ENCODE results near the gene SDK1. TPM values are rescaled to one million over a fixed set of nuclear protein-coding genes. Genes with fewer than 3 reads are reported as not detected.

SDK1 gene
- total RNA-seq, 1 donor from 2014 or later = 3.9 TPM

DNA sequence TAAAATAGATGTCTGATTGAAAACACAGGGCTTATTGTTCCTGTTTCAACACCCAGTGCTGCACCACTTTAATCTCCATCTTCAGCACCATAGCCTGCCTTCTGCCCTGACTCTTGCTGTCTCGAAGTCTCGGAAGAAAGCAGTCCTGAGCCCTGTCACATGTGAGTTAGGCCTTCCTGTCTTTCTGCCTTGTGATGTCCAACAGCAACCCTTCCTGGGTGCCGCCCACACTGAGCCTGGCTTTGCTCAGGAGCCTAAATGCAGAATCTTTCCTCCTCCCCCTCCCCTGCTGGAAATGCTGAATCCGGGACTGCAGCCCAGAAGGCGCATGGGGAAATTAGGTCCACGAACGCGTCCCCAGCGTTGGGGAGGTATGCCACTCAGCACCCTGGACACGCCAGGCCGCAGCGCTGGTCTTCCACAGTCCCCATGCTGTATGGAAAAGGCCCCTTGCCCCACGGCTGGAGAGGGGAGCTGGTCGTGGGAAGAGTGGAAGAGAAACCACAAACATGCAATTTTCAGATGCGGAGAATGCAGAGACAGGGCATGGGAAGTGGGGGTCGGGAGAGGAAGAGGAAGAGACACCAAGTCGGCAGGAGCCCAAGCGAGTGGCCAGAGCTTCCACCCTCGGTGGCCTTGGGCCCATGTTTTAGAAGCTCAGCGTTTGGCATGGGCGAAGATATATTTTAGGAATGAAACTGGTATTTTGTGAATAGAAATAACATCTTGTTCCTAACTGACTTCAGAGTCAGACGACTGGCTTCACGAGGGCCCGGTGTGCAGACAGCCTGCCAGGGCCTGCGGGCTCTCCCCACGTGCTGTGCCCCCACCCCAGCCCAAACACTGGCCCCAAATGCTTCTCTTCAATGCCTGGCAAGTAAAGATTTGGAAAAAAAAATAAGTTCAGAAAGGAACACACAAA, 724.9 kb downstream of the SDK1 start:
- TF ChIP-seq, protein P1, sequence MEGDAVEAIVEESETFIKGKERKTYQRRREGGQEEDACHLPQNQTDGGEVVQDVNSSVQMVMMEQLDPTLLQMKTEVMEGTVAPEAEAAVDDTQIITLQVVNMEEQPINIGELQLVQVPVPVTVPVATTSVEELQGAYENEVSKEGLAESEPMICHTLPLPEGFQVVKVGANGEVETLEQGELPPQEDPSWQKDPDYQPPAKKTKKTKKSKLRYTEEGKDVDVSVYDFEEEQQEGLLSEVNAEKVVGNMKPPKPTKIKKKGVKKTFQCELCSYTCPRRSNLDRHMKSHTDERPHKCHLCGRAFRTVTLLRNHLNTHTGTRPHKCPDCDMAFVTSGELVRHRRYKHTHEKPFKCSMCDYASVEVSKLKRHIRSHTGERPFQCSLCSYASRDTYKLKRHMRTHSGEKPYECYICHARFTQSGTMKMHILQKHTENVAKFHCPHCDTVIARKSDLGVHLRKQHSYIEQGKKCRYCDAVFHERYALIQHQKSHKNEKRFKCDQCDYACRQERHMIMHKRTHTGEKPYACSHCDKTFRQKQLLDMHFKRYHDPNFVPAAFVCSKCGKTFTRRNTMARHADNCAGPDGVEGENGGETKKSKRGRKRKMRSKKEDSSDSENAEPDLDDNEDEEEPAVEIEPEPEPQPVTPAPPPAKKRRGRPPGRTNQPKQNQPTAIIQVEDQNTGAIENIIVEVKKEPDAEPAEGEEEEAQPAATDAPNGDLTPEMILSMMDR (IDR thresholded peaks at IDR 0.05; ENCODE audit: insufficient read depth, low read length, poor library complexity, severe bottlenecking) = no peak
- Histone ChIP-seq H3K36me3 (ENCODE audit: control insufficient read depth, insufficient read depth, low read length) (no peaks in the 10 kb centered on the region), H3K4me3 (ENCODE audit: low read depth, low read length) (no peak overlapping the region), H3K27me3 (ENCODE audit: control insufficient read depth, insufficient read depth, low read length) (no peaks in the 10 kb centered on the region)
- DNase-seq (ENCODE audit: low read depth) = no peak

DNA sequence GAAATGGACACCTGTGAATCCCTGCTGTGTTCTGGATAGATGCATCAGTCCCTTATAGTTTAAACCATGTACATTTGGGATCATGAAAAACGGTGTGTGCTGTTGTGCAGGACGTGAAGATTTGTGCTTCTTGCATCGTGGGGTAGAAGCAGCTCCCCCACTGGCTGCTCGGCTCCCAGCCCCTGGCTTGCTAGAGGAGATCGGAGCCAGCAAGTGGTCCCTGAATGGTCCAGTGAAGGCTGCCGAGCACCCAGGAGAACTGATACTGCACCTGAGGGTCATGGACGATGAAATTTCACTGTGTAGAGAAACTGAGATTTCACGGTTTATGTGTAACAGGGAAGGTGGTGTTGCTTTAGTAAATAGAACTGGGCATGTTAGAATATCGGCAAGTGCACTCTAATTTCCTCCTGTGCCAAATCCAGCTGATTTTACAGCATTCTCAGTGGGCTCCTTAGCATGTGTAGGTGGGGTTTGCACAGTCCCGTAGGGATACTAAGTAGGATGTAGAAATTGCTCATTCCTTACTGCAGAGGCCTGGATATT, 726.0 kb downstream of the SDK1 start:
- Histone ChIP-seq H3K4me3 (ENCODE audit: low read depth, low read length) (no peak overlapping the region), H3K27me3 (ENCODE audit: control insufficient read depth, insufficient read depth, low read length) (no peaks in the 10 kb centered on the region), H3K36me3 (ENCODE audit: control insufficient read depth, insufficient read depth, low read length) (no peaks in the 10 kb centered on the region)
- DNase-seq (ENCODE audit: low read depth) = no peak
- TF ChIP-seq, protein P1 (IDR thresholded peaks at IDR 0.05; ENCODE audit: insufficient read depth, low read length, poor library complexity, severe bottlenecking) = no peak

DNA sequence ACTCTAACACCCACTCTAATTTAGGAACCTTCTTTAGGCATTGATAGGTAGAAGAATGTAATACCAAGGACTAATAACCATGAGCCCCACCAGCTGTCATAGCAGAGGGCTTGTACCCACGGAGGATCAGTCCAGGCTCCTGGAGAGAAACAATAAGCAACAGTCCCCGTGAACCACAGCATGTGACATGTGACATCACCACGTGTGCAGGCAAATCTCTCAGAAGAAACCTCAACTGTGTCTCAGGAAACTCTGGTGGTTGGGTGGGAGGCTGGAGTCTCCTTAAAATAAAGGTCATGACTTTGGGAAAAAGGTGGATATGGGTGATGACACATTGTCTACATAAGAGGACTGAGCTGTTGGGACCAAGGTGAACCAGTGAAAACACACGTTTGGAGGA, 727.2 kb downstream of the SDK1 start:
- TF ChIP-seq, protein P1 (IDR thresholded peaks at IDR 0.05; ENCODE audit: insufficient read depth, low read length, poor library complexity, severe bottlenecking) = no peak
- no peak for DNase-seq (ENCODE audit: low read depth)
- H3K27me3 ChIP-seq (ENCODE audit: control insufficient read depth, insufficient read depth, low read length) = no peaks in the 10 kb centered on the region
- H3K4me3 ChIP-seq (ENCODE audit: low read depth, low read length) = no peak overlapping the region
- no peaks in the 10 kb centered on the region for H3K36me3 ChIP-seq (ENCODE audit: control insufficient read depth, insufficient read depth, low read length)

DNA sequence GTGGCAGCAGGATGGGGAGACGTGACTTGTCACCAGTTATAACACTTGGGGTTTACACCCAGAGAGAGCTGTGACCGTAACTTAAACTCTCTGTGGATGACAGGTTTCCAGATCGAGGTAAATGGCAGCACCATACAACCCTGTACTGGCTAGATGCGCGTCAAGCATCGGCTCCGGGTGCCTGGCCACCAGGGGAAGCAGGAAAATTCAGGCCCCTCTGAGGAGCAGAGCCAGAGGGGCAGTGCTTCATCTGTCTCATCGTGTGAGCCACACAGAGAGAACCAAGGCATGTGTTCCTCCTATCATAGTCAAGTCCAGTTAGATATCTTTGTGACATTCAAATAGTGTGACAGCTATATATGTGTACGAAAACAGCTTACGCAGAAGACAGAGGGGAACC, 728.9 kb downstream of the SDK1 start:
- no peak for DNase-seq (ENCODE audit: low read depth)
- Histone ChIP-seq H3K4me3 (ENCODE audit: low read depth, low read length) (no peak overlapping the region), H3K27me3 (ENCODE audit: control insufficient read depth, insufficient read depth, low read length) (no peaks in the 10 kb centered on the region), H3K36me3 (ENCODE audit: control insufficient read depth, insufficient read depth, low read length) (no peaks in the 10 kb centered on the region)
- TF ChIP-seq, protein P1 (IDR thresholded peaks at IDR 0.05; ENCODE audit: insufficient read depth, low read length, poor library complexity, severe bottlenecking) = no peak

DNA sequence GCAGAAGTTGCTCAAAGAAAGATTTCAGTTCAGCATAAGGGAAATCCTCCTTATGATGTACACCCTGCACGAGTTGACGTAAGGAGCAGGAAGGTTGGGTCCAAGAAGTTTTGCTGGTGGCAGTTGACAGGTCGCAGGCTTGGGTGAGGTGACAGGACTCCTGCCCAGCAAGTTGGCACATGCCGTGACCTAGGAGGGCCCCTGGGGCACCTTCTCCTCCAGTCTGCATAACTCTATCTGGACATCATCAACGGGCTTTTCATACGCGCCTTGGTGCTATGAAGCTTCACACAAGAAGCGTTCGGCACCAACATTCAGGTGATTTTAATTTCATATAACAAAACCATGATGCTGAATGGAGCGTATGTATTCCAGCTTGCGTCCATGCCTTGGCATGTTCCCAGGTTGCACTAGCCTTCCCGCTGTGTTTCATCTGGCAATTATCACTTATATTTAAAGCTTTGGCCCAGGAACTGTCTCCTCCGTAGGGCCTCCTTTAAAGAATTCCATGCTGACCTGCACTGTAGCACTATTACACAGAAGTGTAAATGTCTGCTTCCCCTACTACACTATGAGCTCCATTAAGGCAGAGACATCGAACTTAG, 729.4 kb downstream of the SDK1 start:
- H3K4me3 ChIP-seq (ENCODE audit: low read depth, low read length) = no peak overlapping the region
- TF ChIP-seq, protein P1 (IDR thresholded peaks at IDR 0.05; ENCODE audit: insufficient read depth, low read length, poor library complexity, severe bottlenecking) = no peak
- H3K27me3 ChIP-seq (ENCODE audit: control insufficient read depth, insufficient read depth, low read length) = no peaks in the 10 kb centered on the region
- no peak for DNase-seq (ENCODE audit: low read depth)
- H3K36me3 ChIP-seq (ENCODE audit: control insufficient read depth, insufficient read depth, low read length) = no peaks in the 10 kb centered on the region

Measured in kidney epithelial cell (primary cell).